Osteocyte (in vitro differentiated cells): ENCODE results near the gene GRM7. TPM values are rescaled to one million over a fixed set of nuclear protein-coding genes. Genes with fewer than 3 reads are reported as not detected.

ENCODE experiments used
- DNase-seq: peaks from one replicate; pipeline ENCODE4 v3.0.0; 2021; ENCODE audit warnings: mixed read lengths; ENCODE audit not compliant: unreplicated experiment; ENCODE audit errors: extremely low spot score
- H3K27ac Mint-ChIP-seq: one replicate; pipeline ENCODE4 v1.8.0; 2021; ENCODE audit warnings: mild to moderate bottlenecking, mixed read lengths; ENCODE audit not compliant: unreplicated experiment
- H3K27me3 Mint-ChIP-seq: one replicate; pipeline ENCODE4 v1.8.0; 2021; ENCODE audit warnings: mixed read lengths; ENCODE audit not compliant: unreplicated experiment
- H3K36me3 Mint-ChIP-seq: one replicate; pipeline ENCODE4 v1.8.0; 2021; ENCODE audit warnings: mixed read lengths; ENCODE audit not compliant: unreplicated experiment
- H3K4me1 Mint-ChIP-seq: one replicate; pipeline ENCODE4 v1.8.0; 2021; ENCODE audit warnings: mixed read lengths; ENCODE audit not compliant: unreplicated experiment
- H3K4me3 Mint-ChIP-seq: one replicate; pipeline ENCODE4 v1.8.0; 2021; ENCODE audit warnings: mild to moderate bottlenecking, moderate library complexity, mixed read lengths; ENCODE audit not compliant: unreplicated experiment
- H3K9me3 Mint-ChIP-seq: one replicate; pipeline ENCODE4 v1.8.0; 2021; ENCODE audit warnings: mixed read lengths; ENCODE audit not compliant: unreplicated experiment
- CTCF ChIP-seq: fragments of 200-600 bp; sonication (generic); IDR thresholded peaks from 2 replicates; pipeline ENCODE4 v1.5.0; 2021; ENCODE audit warnings: antibody characterized with exemption, mild to moderate bottlenecking, moderate library complexity
- total RNA-seq: library from RNA; stranded (reverse); gene quantifications from 2 replicates; pipeline ENCODE4 v1.2.1, GENCODE V29; 2021

The GRM7 gene
- total RNA-seq, 1 donor from 2014 or later, result not detected

- DNase-seq, result no peak
- no peak overlapping the region for H3K4me3 Mint-ChIP-seq
- no peaks in the 10 kb centered on the region for H3K36me3 Mint-ChIP-seq
- no peak overlapping the region for H3K27ac Mint-ChIP-seq
- peaks cover 20% of the 10 kb centered on the region for H3K9me3 Mint-ChIP-seq
- H3K27me3 Mint-ChIP-seq, result no peaks in the 10 kb centered on the region
- TF ChIP-seq CTCF, result no peak
- no peaks in the 10 kb centered on the region for H3K4me1 Mint-ChIP-seq
These were observed 905.6 kb downstream of the GRM7 start for GRCh38 chr3:7766530-7766929.

GRCh38 chr3:7779331-7779730 is 918.4 kb downstream of the GRM7 start:
- no peaks in the 10 kb centered on the region for H3K27me3 Mint-ChIP-seq
- H3K9me3 Mint-ChIP-seq, result no peaks in the 10 kb centered on the region
- H3K27ac Mint-ChIP-seq, result no peak overlapping the region
- no peak for DNase-seq
- H3K4me3 Mint-ChIP-seq, result no peak overlapping the region
- H3K4me1 Mint-ChIP-seq, result no peaks in the 10 kb centered on the region
- TF ChIP-seq CTCF, result no peak
- H3K36me3 Mint-ChIP-seq, result no peaks in the 10 kb centered on the region

- no peak overlapping the region for H3K4me3 Mint-ChIP-seq
- no peaks in the 10 kb centered on the region for H3K36me3 Mint-ChIP-seq
- no peaks in the 10 kb centered on the region for H3K9me3 Mint-ChIP-seq
- no peak overlapping the region for H3K27ac Mint-ChIP-seq
- DNase-seq, result no peak
- no peak for TF ChIP-seq CTCF
- H3K27me3 Mint-ChIP-seq, result no peaks in the 10 kb centered on the region
- H3K4me1 Mint-ChIP-seq, result no peaks in the 10 kb centered on the region
These were observed 920.5 kb downstream of the GRM7 start for GRCh38 chr3:7781395-7781794.

GRCh38 chr3:7787871-7788828 is 927.2 kb downstream of the GRM7 start:
- Mint-ChIP-seq H3K4me3 (no peak overlapping the region), H3K27ac (no peak overlapping the region), H3K4me1 (no peaks in the 10 kb centered on the region), H3K27me3 (no peaks in the 10 kb centered on the region), H3K36me3 (no peaks in the 10 kb centered on the region), H3K9me3 (no peaks in the 10 kb centered on the region)
- TF ChIP-seq CTCF, result no peak
- DNase-seq, result no peak

- no peaks in the 10 kb centered on the region for H3K4me1 Mint-ChIP-seq
- no peak overlapping the region for H3K4me3 Mint-ChIP-seq
- no peak overlapping the region for H3K27ac Mint-ChIP-seq
- no peaks in the 10 kb centered on the region for H3K36me3 Mint-ChIP-seq
- TF ChIP-seq CTCF, result no peak
- no peaks in the 10 kb centered on the region for H3K9me3 Mint-ChIP-seq
- no peak for DNase-seq
- H3K27me3 Mint-ChIP-seq, result no peaks in the 10 kb centered on the region
These were observed 928.0 kb downstream of the GRM7 start for GRCh38 chr3:7788881-7789280.
